Measurements from ENCODE around the gene TCEAL4. TPM values are rescaled to one million over a fixed set of nuclear protein-coding genes. Genes with fewer than 3 reads are reported as not detected.

The TCEAL4 gene
- total and polyA plus RNA-seq, 5 experiments from 2014 or later: 15.9 to 28.0 (median 17.2) TPM

- no peaks in the 10 kb centered on the region for H3K36me3 Mint-ChIP-seq
- H3K4me3 Mint-ChIP-seq: no peak overlapping the region
- H3K9me3 Mint-ChIP-seq: no peaks in the 10 kb centered on the region
- peaks cover 7 to 19% (median 16%) of the 10 kb centered on the region in 4 donors for H3K4me1 Mint-ChIP-seq
- H3K27ac Mint-ChIP-seq: no peak overlapping the region
- no peaks in the 10 kb centered on the region for H3K27me3 Mint-ChIP-seq
- POLR2A ChIA-PET: interaction anchor here (0.7 kb wide), 1 partner anchor 62 kb away, joined by 3 read pairs; no protein-coding TSS in a partner anchor
- DNase-seq (no peak), ATAC-seq (no peak)
Observed at GRCh38 chrX:103631145-103631544, 45.8 kb downstream of the TCEAL4 start.

- ATAC-seq (no peak), DNase-seq (no peak)
- H3K36me3 Mint-ChIP-seq: no peaks in the 10 kb centered on the region
- no peaks in the 10 kb centered on the region for H3K9me3 Mint-ChIP-seq
- POLR2A ChIA-PET: no interaction called here
- H3K27me3 Mint-ChIP-seq: no peaks in the 10 kb centered on the region
- H3K27ac Mint-ChIP-seq: no peak overlapping the region
- no peaks in the 10 kb centered on the region for H3K4me1 Mint-ChIP-seq
- no peak overlapping the region for H3K4me3 Mint-ChIP-seq
Observed at GRCh38 chrX:103635436-103635835, 50.1 kb downstream of the TCEAL4 start.

Other genes with a start within 250 kb of the TCEAL4 start
- gene TCEAL9, start 229.0 kb upstream of the TCEAL4 start, total RNA-seq: 1 to 10 TPM; 1.3 to 2.0 TPM
- gene TCEAL9, start 229.0 kb upstream of the TCEAL4 start, polyA plus RNA-seq: 1 to 10 TPM; 3.3 to 5.2 (median 3.5) TPM
- 10 to 100 TPM; 33.8 to 34.3 TPM for gene BEX3, start 209.0 kb upstream of the TCEAL4 start, total RNA-seq
- gene BEX3, start 209.0 kb upstream of the TCEAL4 start, polyA plus RNA-seq: 100 to 1,000 TPM in 2 of 3 donors, 10 to 100 TPM in 1; 92.6 to 136 (median 134) TPM
- not detected for gene RAB40A, start 66.0 kb upstream of the TCEAL4 start, total RNA-seq
- under 1 TPM in 1 of 3 donors, not detected in 2; 0.15 TPM for gene RAB40A, start 66.0 kb upstream of the TCEAL4 start, polyA plus RNA-seq
- gene TCEAL3, start 22.4 kb downstream of the TCEAL4 start, total RNA-seq: 1 to 10 TPM; 9.1 TPM
- 10 to 100 TPM in 2 of 3 donors, 1 to 10 TPM in 1; 7.4 to 11.9 (median 10.2) TPM for gene TCEAL3, start 22.4 kb downstream of the TCEAL4 start, polyA plus RNA-seq
- 10 to 100 TPM; 18.8 to 19.3 TPM for gene TCEAL1, start 43.5 kb downstream of the TCEAL4 start, total RNA-seq
- gene TCEAL1, start 43.5 kb downstream of the TCEAL4 start, polyA plus RNA-seq: 10 to 100 TPM; 19.1 to 29.4 (median 28.4) TPM
- 100 to 1,000 TPM; 110 to 111 TPM for gene MORF4L2, start 101.2 kb downstream of the TCEAL4 start, total RNA-seq
- gene MORF4L2, start 101.2 kb downstream of the TCEAL4 start, polyA plus RNA-seq: 10 to 100 TPM; 66.3 to 96.5 (median 78.2) TPM
- not detected for gene TMEM31, start 125.4 kb downstream of the TCEAL4 start, total RNA-seq
- not detected for gene TMEM31, start 125.4 kb downstream of the TCEAL4 start, polyA plus RNA-seq
- not detected for gene PLP1, start 191.3 kb downstream of the TCEAL4 start, total RNA-seq
- gene PLP1, start 191.3 kb downstream of the TCEAL4 start, polyA plus RNA-seq: not detected
- under 1 TPM; 0.49 to 0.52 TPM for gene RAB9B, start 246.7 kb downstream of the TCEAL4 start, total RNA-seq
- gene RAB9B, start 246.7 kb downstream of the TCEAL4 start, polyA plus RNA-seq: under 1 TPM in 2 of 3 donors, not detected in 1; 0.14 to 0.69 TPM

All from naive thymus-derived CD8-positive, alpha-beta T cell (primary cell).